ENCODE data around the gene CBFA2T3. TPM values are rescaled to one million over a fixed set of nuclear protein-coding genes. Genes with fewer than 3 reads are reported as not detected.
A peak's percentile ranks its signal among the peaks of the same experiment; 100 is the strongest.

The CBFA2T3 gene
- total and polyA plus RNA-seq, 2 donors (not counting 1 experiment from before 2014, with no cell fraction given), result 40.8 to 58.3 TPM

DNA sequence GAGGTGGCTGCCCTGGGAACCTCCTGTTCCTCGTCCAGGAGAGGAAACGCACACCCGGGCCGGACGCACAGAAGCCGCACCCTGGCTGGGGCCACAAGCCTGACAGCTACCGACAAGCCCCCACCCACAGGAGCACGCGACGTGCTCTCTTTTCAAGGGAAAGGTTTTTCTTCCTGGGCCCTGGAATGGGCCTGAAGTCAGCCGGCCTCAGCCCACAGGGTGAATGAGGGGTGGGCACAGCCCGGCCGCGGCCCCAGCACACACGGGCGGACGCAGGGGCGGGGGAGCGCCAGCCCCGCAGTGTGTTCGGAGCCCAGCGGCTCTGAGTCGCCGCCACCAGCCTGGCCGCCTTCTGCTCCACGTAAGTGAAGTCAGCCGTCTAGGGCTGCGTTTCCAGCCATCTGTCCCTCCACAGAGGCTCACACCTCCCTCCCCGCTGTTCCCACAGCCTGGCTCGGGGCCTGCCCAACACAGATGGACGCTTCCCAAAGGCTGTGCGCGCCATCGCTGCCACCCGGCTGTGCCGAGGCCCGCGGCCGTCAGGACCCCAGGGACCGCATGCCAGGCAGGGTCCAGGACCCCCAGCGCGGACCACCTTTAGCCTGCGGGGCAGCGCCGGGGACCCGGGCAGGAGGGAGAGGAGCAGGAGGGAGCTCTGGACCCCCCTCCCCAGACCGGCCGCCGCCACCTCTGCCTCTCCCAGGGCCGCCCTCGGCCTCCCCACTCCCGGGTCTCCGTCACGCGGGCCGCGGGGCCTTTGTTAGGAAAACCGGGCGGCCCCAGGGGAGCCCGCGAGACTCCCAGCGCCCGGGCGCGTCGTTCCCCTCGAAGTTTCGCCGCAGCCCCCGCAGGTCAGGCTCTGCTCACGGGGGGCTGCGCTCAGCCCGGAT lies 36.8 kb downstream of the CBFA2T3 start:
- peaks cover 80% of the 10 kb centered on the region for H3K79me2 ChIP-seq (ENCODE audit: control insufficient read depth, insufficient read depth, low read length)
- Mint-ChIP-seq H3K27ac (peak overlapping the region; percentile 89), H3K27me3 (no peaks in the 10 kb centered on the region), H3K4me1 (peaks cover 61% of the 10 kb centered on the region), H3K9me3 (ENCODE audit: insufficient read depth) (no peaks in the 10 kb centered on the region), H3K4me3 (peak overlapping the region; percentile 93)
- H3K9ac ChIP-seq (ENCODE audit: low read length), result peak overlapping the region; percentile 71
- H3K4me1 ChIP-seq (ENCODE audit: control insufficient read depth in 2 of 2, insufficient read depth in 2 of 2, low read length in 2 of 2), result peaks cover 47 to 59% of the 10 kb centered on the region in 2 donors
- H3K27ac ChIP-seq (ENCODE audit: low read length in 2 of 2), result peak overlapping the region in 1 of 2 donors; percentile 50
- TF ChIP-seq EZH2 (IDR thresholded peaks at IDR 0.05; ENCODE audit: borderline replicate concordance, insufficient read depth, low read depth, low read length, poor library complexity, severe bottlenecking), result no peak
- TF ChIP-seq, protein P1, sequence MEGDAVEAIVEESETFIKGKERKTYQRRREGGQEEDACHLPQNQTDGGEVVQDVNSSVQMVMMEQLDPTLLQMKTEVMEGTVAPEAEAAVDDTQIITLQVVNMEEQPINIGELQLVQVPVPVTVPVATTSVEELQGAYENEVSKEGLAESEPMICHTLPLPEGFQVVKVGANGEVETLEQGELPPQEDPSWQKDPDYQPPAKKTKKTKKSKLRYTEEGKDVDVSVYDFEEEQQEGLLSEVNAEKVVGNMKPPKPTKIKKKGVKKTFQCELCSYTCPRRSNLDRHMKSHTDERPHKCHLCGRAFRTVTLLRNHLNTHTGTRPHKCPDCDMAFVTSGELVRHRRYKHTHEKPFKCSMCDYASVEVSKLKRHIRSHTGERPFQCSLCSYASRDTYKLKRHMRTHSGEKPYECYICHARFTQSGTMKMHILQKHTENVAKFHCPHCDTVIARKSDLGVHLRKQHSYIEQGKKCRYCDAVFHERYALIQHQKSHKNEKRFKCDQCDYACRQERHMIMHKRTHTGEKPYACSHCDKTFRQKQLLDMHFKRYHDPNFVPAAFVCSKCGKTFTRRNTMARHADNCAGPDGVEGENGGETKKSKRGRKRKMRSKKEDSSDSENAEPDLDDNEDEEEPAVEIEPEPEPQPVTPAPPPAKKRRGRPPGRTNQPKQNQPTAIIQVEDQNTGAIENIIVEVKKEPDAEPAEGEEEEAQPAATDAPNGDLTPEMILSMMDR (IDR thresholded peaks at IDR 0.05), result no peak
- ChIA-PET CTCF (interaction anchor here (1.4 to 2.2 kb wide), 2 partner anchors 39 to 159 kb away, joined by 4 to 8 read pairs; no protein-coding TSS in a partner anchor), POLR2A (interaction anchor here (1.0 to 1.7 kb wide), 4 partner anchors 37 to 231 kb away, joined by 3 to 5 read pairs (median 4); partner anchors contain the start of gene CDH15)
- H3K4me2 ChIP-seq (replicated peaks; ENCODE audit: low read depth, low read length, poor library complexity, severe bottlenecking), result peak overlapping the region; percentile 91
- H3K9me3 ChIP-seq (ENCODE audit: control extremely low read depth in 1 of 3, control insufficient read depth in 2 of 3, insufficient read depth in 1 of 3, low read length in 2 of 3), result no peaks in the 10 kb centered on the region
- peak overlapping the region; percentile 50 to 68 (median 59) for H3K4me3 ChIP-seq (ENCODE audit: control extremely low read depth in 1 of 5, extremely low read depth in 1 of 5, insufficient read depth in 1 of 5, low read depth in 2 of 5, low read length in 4 of 5)
- H3K27me3 ChIP-seq (replicated peaks in 1 of 4; ENCODE audit: control extremely low read depth in 1 of 4, control insufficient read depth in 3 of 4, insufficient read depth in 4 of 4, low read length in 3 of 4), result no peaks in the 10 kb centered on the region
- H4K20me1 ChIP-seq (ENCODE audit: control insufficient read depth, insufficient read depth, low read length, poor library complexity, severe bottlenecking), result peaks cover 81% of the 10 kb centered on the region
- ATAC-seq (ENCODE audit: low read depth) (peak; percentile 10), DNase-seq (peak; percentile 64)
- H2AFZ ChIP-seq (ENCODE audit: insufficient read depth, low read depth, low read length, poor library complexity, severe bottlenecking), result peak overlapping the region; percentile 33
- intact Hi-C loops (cut with micrococcal nuclease), result loop anchor here (2.0 kb wide), 1 partner anchor 175 kb away; no protein-coding TSS in a partner anchor
- WGBS (ENCODE audit: insufficient coverage), result 1% methylated on average over 66 of the region's 73 CpGs
- peaks cover 0 to 16% of the 10 kb centered on the region in 2 experiments for H3K36me3 ChIP-seq (replicated peaks in 1 of 2; ENCODE audit: control extremely low read depth in 1 of 2, control insufficient read depth in 1 of 2, extremely low read depth in 1 of 2, insufficient read depth in 2 of 2, low read length in 1 of 2)

Data from B cell (primary cell).